A204.1 (cell line): ENCODE results near the gene C7orf33.

Source experiments
- FAIRE-seq: peaks from 2 replicates; lab custom pipeline; 2012; peaks lifted over from hg19 to GRCh38; lab: Jason Lieb, UNC

Gene C7orf33

GRCh38 chr7:148630078-148630477 lies 39.5 kb downstream of the C7orf33 start:
- FAIRE-seq = no peak

- FAIRE-seq = no peak
Measured at GRCh38 chr7:148633761-148634160, 43.2 kb downstream of the C7orf33 start.

- no peak for FAIRE-seq
Measured at GRCh38 chr7:148637094-148637493, 46.5 kb downstream of the C7orf33 start.

- FAIRE-seq = no peak
Measured at GRCh38 chr7:148645898-148646297, 55.3 kb downstream of the C7orf33 start.

- no peak for FAIRE-seq
Measured at GRCh38 chr7:148650232-148650858, 59.8 kb downstream of the C7orf33 start.

GRCh38 chr7:148652773-148653172 lies 62.2 kb downstream of the C7orf33 start:
- FAIRE-seq = no peak

- no peak for FAIRE-seq
Measured at GRCh38 chr7:148657929-148658328, 67.4 kb downstream of the C7orf33 start.

GRCh38 chr7:148661471-148661870 lies 70.9 kb downstream of the C7orf33 start:
- FAIRE-seq = no peak

GRCh38 chr7:148662646-148663045 lies 72.1 kb downstream of the C7orf33 start:
- no peak for FAIRE-seq

GRCh38 chr7:148664324-148664723 lies 73.8 kb downstream of the C7orf33 start:
- FAIRE-seq = no peak

- FAIRE-seq = no peak
Measured at GRCh38 chr7:148665221-148665620, 74.7 kb downstream of the C7orf33 start.
